ENCODE data around the gene OGDHL.
"Not testable (repeated sequence)": the region's sequence is repeated elsewhere in the genome, so short reads cannot be mapped to it uniquely, and the experiment has no call there.

The OGDHL gene

DNA sequence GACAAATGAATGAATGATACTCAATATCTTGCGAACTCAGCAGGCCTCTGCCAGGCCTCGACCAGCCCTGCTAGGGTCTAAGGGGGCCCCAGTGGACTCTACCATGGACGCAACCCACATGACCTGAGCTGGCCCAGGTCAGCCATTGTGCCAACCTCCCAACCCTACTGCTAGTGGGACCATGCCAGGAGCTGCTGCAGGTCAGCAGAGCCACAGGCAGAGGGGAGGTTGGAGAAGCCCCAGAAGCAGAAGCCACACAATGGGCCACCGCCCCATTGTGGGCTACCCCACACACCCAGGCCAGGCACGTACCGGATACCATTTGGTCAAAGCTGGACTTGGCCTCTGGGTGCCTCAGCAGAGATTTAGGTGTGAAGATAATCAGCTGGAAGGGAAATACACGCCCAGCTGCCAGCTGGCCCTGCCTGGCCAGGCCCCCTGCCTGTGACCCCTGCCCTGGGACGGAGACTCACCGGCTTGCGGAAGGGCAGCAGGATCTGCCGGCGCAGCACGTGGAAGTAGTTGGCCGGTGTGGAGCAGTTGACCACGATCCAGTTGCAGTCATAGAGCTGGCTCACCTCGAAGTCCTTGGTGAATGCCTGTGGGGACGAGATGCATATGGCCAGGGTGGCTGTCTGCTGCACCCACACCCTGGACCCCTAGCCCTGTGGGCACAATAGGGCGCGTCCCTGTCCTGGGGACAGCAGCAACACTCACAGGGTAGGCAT, 24.5 kb downstream of the OGDHL start:
- Mint-ChIP-seq H3K27ac (no peak overlapping the region), H3K9me3 (no peaks in the 10 kb centered on the region), H3K4me3 (no peak overlapping the region), H3K36me3 (ENCODE audit: low read depth) (no peaks in the 10 kb centered on the region), H3K4me1 (ENCODE audit: low read depth) (no peaks in the 10 kb centered on the region), H3K27me3 (ENCODE audit: low read depth) (no peaks in the 10 kb centered on the region)

DNA sequence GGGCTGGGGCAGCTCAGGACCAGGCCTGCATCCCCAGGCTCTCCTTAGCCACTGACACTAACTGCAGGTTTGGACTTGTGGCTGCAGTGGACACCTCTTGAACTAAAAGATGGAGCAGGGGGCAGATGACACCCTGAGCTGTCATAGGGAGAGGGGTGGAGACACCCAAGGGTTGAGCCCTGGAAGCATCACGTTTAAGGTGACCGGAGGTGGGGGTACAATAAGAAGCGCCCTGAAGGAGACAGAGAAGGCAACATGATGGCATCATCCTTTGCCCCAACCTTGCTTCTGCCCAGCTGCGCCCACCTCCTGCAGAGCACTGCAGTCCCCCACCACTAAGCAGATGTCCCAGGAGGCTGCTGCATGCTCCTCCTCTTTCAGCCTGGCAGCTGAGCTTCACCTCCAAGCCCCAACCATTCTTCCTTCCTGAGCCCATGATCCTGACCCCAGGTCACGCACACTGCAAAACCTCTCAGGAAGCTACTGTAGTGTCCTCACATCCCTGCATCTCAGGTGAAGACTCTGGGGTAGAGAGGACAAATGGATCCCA, 25.5 kb downstream of the OGDHL start:
- Mint-ChIP-seq H3K36me3 (ENCODE audit: low read depth) (no peaks in the 10 kb centered on the region), H3K9me3 (no peaks in the 10 kb centered on the region), H3K4me1 (ENCODE audit: low read depth) (no peaks in the 10 kb centered on the region), H3K27ac (no peak overlapping the region), H3K27me3 (ENCODE audit: low read depth) (no peaks in the 10 kb centered on the region), H3K4me3 (no peak overlapping the region)

DNA sequence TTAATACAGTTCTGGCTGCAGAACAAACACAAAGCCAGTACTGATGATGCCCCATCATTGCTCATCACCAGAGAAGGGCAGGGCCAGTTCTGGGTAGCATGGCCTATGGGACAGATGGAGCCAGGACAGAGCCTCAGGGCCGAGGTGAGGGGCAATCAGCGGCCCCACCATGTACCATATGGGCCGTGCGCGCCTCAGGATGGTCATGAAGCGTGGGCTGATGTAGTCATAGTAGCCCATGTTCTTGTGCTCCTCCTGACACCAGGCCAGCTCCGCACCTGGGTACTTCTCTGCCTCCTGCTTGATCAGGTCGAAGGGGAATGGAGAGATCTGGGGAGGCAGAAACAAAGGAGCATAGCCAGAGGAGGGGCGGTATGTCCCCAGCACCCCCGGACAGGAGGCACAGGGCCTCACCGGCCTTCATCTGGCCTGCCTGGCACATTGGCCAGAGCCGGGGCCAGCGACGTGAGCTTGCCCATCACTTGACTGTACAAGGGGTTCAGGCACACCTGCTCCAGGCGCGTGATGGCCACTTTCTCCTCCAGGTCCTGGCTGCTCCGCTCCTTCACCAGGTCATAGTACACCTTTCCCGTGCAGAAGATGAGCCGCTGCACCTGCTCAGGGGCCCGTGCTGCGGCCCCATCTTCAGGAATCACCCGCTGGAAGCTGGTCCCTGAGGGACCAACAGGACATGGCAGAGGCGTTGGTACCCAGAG, 26.1 kb downstream of the OGDHL start:
- Mint-ChIP-seq H3K36me3 (ENCODE audit: low read depth) (no peaks in the 10 kb centered on the region), H3K4me3 (no peak overlapping the region), H3K27me3 (ENCODE audit: low read depth) (no peaks in the 10 kb centered on the region), H3K27ac (no peak overlapping the region), H3K4me1 (ENCODE audit: low read depth) (no peaks in the 10 kb centered on the region), H3K9me3 (no peaks in the 10 kb centered on the region)

DNA sequence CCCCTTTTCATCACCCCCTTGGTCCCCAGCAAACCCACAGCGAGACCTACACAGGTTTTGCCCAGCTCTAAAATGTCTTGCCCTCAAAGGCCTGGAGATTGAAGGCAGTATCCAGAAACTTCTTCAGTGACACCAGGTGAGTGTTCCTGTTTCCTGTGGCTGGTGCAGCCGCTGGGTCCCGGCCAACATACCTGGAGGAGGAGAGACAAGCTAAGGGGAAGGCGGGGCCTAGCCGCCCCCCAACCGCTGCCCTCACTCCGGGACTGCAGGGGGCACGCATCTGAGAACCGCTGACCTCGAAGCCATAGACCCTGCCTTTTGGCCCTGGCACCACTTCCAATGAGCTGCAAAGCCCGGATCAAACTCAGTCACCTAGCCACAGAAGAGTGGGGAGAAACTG, 27.0 kb downstream of the OGDHL start:
- H3K27ac Mint-ChIP-seq, result no peak overlapping the region
- no peaks in the 10 kb centered on the region for H3K27me3 Mint-ChIP-seq (ENCODE audit: low read depth)
- no peak overlapping the region for H3K4me3 Mint-ChIP-seq
- H3K9me3 Mint-ChIP-seq, result no peaks in the 10 kb centered on the region
- H3K36me3 Mint-ChIP-seq (ENCODE audit: low read depth), result no peaks in the 10 kb centered on the region
- no peaks in the 10 kb centered on the region for H3K4me1 Mint-ChIP-seq (ENCODE audit: low read depth)

DNA sequence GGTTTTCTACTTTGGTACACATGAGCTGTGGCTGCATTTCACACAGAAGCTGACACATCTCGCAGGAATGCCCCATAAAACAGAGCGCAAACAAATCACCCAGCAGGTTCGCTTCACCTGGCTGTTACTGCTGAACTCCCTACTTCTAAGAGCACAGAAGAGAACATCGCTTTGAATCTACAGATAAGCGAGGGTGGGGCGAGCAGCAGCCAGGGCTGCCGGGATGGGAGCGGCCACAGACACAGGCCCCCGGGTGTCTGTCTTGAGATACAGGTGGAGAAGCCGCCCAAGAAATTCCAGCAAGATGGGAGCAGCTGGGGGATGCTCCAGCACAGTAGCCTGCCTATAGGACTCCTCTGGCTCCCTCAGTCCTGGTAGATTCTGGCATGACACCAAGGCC, 27.4 kb downstream of the OGDHL start:
- Mint-ChIP-seq H3K36me3 (ENCODE audit: low read depth) (no peaks in the 10 kb centered on the region), H3K27ac (no peak overlapping the region), H3K27me3 (ENCODE audit: low read depth) (no peaks in the 10 kb centered on the region), H3K9me3 (no peaks in the 10 kb centered on the region), H3K4me3 (no peak overlapping the region), H3K4me1 (ENCODE audit: low read depth) (no peaks in the 10 kb centered on the region)

DNA sequence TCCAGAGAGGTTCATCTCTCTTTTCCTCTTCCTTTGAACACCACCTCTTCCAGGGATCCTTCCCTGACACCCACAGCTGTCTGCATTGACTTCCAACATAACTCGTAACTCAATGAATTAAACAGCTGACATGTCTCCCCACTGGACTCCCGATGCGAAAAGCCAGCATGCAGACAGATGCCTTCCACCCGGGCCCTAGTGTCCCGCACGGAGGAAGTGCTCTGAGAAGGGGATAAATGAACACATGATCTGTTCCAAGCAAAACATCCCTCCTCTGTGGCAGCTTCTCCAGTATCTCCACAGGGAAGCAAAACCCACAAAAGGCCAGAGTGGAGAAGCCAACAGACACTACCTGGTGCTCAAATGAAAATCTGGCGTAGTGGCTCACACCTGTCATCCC, 28.3 kb downstream of the OGDHL start:
- Mint-ChIP-seq H3K27ac (no peak overlapping the region), H3K9me3 (no peaks in the 10 kb centered on the region), H3K4me1 (ENCODE audit: low read depth) (no peaks in the 10 kb centered on the region), H3K27me3 (ENCODE audit: low read depth) (no peaks in the 10 kb centered on the region), H3K4me3 (no peak overlapping the region), H3K36me3 (ENCODE audit: low read depth) (no peaks in the 10 kb centered on the region)

DNA sequence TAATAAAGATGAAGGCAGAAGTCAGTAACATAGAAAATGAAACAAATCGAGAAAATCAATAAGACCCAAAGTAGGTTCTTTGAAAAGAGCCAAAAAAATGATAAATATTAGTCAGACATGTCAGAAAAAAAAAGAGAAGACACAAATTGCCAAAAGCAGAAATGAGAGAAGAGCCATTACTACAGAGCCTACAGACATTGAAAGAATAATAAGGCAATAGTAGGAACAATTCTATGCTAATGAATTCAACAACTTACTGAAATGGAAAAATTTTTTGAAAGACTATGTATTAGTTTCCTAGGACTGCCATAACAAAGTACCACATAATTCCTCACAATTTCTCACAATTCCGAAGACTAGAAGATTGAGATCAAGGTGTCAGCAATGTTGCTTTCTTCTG, 35.5 kb downstream of the OGDHL start:
- H3K4me1 Mint-ChIP-seq (ENCODE audit: low read depth), result no peaks in the 10 kb centered on the region
- H3K9me3 Mint-ChIP-seq, result peaks cover 9% of the 10 kb centered on the region
- H3K27ac Mint-ChIP-seq, result no peak overlapping the region
- peaks cover 2% of the 10 kb centered on the region for H3K36me3 Mint-ChIP-seq (ENCODE audit: low read depth)
- no peaks in the 10 kb centered on the region for H3K27me3 Mint-ChIP-seq (ENCODE audit: low read depth)
- no peak overlapping the region for H3K4me3 Mint-ChIP-seq

GRCh38 chr10:49715157-49715556, 47.0 kb downstream of the OGDHL start:
- not testable (repeated sequence) for H3K36me3 Mint-ChIP-seq (ENCODE audit: low read depth); H3K4me1 Mint-ChIP-seq (ENCODE audit: low read depth); H3K27ac Mint-ChIP-seq; H3K4me3 Mint-ChIP-seq; H3K27me3 Mint-ChIP-seq (ENCODE audit: low read depth); H3K9me3 Mint-ChIP-seq

DNA sequence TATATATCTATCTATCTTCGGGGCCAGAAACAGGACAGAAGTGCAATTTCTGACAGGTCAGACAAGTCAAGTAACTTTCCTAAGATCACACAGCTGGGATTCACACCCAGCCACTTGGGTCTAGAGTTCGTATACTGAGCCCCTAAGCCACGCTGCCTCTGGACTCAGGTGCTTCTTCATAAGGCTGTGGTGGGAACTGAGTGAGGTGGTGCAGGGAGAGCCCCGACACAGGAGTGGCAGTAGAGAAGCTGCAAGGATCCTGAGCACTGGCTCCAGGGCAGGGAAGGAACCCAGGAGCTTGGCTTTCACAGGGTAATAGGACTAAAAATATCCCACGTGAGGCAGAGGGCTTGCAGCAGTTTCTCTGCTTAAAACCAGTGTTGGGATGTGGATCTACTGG, 48.9 kb downstream of the OGDHL start:
- H3K27ac Mint-ChIP-seq, result no peak overlapping the region
- H3K4me3 Mint-ChIP-seq, result no peak overlapping the region
- no peaks in the 10 kb centered on the region for H3K36me3 Mint-ChIP-seq (ENCODE audit: low read depth)
- H3K27me3 Mint-ChIP-seq (ENCODE audit: low read depth), result peaks cover 4% of the 10 kb centered on the region
- H3K4me1 Mint-ChIP-seq (ENCODE audit: low read depth), result no peaks in the 10 kb centered on the region
- H3K9me3 Mint-ChIP-seq, result no peaks in the 10 kb centered on the region

DNA sequence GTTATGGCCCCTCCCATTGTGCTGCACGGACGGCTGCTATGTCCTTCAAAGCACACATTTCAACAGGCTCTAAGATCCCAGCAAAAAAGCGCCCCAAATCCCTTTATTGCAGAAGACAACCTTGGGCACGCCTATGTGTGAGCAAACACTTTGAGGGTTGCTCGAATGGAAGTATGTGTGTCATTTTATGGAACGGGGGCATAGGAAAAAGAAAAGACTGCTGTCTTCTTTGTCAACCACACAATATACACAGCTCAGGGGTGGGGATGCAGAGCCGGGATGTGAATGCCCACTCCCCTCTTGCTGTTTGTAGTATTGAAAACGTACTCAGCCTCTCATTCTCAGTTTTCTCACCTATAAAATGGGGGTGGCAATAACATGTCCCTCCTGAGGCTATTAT, 50.6 kb downstream of the OGDHL start:
- Mint-ChIP-seq H3K36me3 (ENCODE audit: low read depth) (no peaks in the 10 kb centered on the region), H3K4me3 (no peak overlapping the region), H3K27ac (no peak overlapping the region), H3K4me1 (ENCODE audit: low read depth) (no peaks in the 10 kb centered on the region), H3K9me3 (no peaks in the 10 kb centered on the region), H3K27me3 (ENCODE audit: low read depth) (peaks cover 4% of the 10 kb centered on the region)

DNA sequence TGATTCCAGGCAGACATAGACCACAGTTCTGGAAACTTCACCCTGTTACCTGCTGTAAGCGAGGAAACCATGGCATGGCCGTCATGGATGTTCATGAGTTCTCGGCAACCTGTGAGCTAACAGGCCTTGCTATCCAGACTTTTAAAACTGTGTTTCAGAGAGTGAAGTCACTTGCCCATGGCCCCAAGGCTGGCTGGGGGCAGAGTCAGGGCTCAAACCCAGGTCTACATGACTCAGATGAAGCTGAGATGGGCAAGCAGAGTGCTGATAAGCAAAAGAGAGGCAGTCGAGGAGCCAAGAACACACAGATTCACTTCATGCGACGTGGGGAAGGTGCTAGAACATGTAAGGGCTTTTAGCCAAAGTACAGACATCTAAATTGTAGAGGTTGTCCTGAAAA, 51.2 kb downstream of the OGDHL start:
- Mint-ChIP-seq H3K27me3 (ENCODE audit: low read depth) (peaks cover 4% of the 10 kb centered on the region), H3K9me3 (no peaks in the 10 kb centered on the region), H3K36me3 (ENCODE audit: low read depth) (no peaks in the 10 kb centered on the region)

DNA sequence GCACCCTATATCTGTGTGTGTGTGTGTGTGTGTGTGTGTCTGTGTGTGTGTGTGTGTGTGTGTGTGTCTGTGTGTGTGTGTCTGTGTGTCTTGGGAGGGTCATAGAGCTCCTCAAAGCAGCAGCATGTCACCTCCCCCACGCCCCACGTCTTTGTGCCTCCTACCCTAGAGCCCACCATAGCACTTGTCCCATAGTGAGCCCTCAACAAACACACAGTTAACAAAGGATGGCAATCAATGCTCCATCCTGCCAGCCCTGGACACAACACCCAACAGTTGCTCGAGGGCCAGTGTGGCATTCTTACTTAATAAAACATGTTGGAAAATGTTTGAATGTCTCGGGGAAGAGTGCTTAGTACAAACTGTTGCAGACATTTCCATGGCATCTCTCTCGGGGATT, 52.2 kb downstream of the OGDHL start:
- no peaks in the 10 kb centered on the region for H3K4me1 Mint-ChIP-seq (ENCODE audit: low read depth)
- no peaks in the 10 kb centered on the region for H3K9me3 Mint-ChIP-seq
- no peak overlapping the region for H3K27ac Mint-ChIP-seq
- peaks cover 4% of the 10 kb centered on the region for H3K27me3 Mint-ChIP-seq (ENCODE audit: low read depth)
- H3K4me3 Mint-ChIP-seq, result no peak overlapping the region
- H3K36me3 Mint-ChIP-seq (ENCODE audit: low read depth), result no peaks in the 10 kb centered on the region

More for the DNA sequence above, 51.2 kb downstream of the OGDHL start:
- Mint-ChIP-seq H3K4me1 (ENCODE audit: low read depth) (no peaks in the 10 kb centered on the region), H3K27ac (no peak overlapping the region), H3K4me3 (no peak overlapping the region)

- Mint-ChIP-seq H3K4me1 (ENCODE audit: low read depth) (no peaks in the 10 kb centered on the region), H3K4me3 (no peak overlapping the region), H3K27me3 (ENCODE audit: low read depth) (peaks cover 9% of the 10 kb centered on the region), H3K9me3 (no peaks in the 10 kb centered on the region), H3K27ac (no peak overlapping the region), H3K36me3 (ENCODE audit: low read depth) (no peaks in the 10 kb centered on the region)
Measured at GRCh38 chr10:49707585-49707984, 54.5 kb downstream of the OGDHL start.

- no peaks in the 10 kb centered on the region for H3K4me1 Mint-ChIP-seq (ENCODE audit: low read depth)
- no peak overlapping the region for H3K27ac Mint-ChIP-seq
- no peak overlapping the region for H3K4me3 Mint-ChIP-seq
- H3K36me3 Mint-ChIP-seq (ENCODE audit: low read depth), result peaks cover 1% of the 10 kb centered on the region
- no peaks in the 10 kb centered on the region for H3K9me3 Mint-ChIP-seq
- H3K27me3 Mint-ChIP-seq (ENCODE audit: low read depth), result peaks cover 5% of the 10 kb centered on the region
Measured at GRCh38 chr10:49700997-49701396, 61.1 kb downstream of the OGDHL start.

GRCh38 chr10:49700211-49700610, 61.9 kb downstream of the OGDHL start:
- no peak overlapping the region for H3K4me3 Mint-ChIP-seq
- H3K4me1 Mint-ChIP-seq (ENCODE audit: low read depth), result no peaks in the 10 kb centered on the region
- no peaks in the 10 kb centered on the region for H3K9me3 Mint-ChIP-seq
- H3K36me3 Mint-ChIP-seq (ENCODE audit: low read depth), result peaks cover 1% of the 10 kb centered on the region
- H3K27ac Mint-ChIP-seq, result no peak overlapping the region
- H3K27me3 Mint-ChIP-seq (ENCODE audit: low read depth), result peaks cover 5% of the 10 kb centered on the region

Measured in T-helper 1 cell treated with Interleukin-12 subunit alpha and Interleukin-12 subunit beta and Interleukin-4 antibody, amounts not matched to agents 30 μg/mL and 1 μg/mL, for 36 hours (primary cell).